HG03354 (cell line): Measurements from ENCODE around the gene CMC4.

Source experiments
- ATAC-seq: cut with Tn5 transposase; IDR thresholded peaks from one replicate; pipeline ENCODE4 v1.9.1; 2021; ENCODE audit warnings: mild to moderate bottlenecking; ENCODE audit not compliant: unreplicated experiment, poor library complexity, severe bottlenecking

The CMC4 gene

DNA sequence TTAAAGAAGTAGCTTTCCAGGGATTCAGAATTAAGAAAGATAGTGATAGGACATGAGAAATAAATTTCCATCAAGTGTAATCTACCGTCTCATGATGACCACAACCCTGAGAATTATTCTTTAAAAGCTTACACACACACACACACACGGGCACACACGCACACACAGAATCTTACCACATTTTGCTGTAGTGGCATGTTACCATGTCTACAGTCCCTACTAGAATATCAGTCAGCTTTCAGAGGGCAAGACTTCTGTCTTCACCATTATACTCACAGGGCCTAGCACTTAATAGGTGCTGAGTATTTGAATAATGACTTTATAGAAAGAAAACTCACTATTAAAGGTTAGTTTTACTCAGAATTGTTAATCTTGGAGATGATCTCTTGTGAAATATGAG lies 15.4 kb downstream of the CMC4 start:
- no peak for ATAC-seq

DNA sequence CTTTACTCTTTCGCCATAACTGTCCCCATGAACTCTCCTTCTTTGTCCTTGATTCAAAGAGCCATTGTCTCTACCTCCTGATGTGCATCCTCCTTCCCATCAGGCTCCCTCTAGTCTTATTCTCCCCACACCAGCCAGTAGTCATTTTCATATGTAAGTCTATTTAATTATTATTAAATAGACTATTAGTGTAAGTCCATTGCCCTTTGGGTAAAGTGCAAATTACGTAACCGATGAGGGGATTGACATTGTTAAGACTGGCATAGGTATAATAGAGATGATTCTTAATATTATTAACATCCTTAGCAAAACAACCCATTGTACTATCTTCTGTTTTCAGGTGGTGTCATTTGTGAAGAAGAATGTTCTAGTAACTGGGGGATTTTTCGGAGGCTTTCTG lies 16.7 kb downstream of the CMC4 start:
- ATAC-seq = no peak

DNA sequence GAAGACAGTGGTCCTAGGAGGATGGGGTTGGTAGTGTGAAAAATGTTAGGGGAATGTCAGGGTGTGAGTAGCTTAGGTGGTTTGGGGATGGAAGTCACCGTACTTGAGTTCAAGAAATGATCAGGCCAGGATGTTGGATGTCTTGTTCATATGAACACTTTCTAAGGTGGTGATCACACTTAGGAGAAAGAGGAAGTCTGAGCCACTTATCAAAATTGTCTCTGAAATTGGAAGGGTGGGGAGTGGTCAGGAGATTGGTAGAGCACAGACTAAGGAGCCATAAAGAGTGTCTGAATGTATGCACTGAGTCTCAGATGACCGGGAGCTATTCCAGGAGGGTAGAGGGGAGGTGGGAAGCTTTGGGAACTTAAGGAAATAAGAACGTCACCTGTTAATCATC lies 17.3 kb downstream of the CMC4 start:
- no peak for ATAC-seq

DNA sequence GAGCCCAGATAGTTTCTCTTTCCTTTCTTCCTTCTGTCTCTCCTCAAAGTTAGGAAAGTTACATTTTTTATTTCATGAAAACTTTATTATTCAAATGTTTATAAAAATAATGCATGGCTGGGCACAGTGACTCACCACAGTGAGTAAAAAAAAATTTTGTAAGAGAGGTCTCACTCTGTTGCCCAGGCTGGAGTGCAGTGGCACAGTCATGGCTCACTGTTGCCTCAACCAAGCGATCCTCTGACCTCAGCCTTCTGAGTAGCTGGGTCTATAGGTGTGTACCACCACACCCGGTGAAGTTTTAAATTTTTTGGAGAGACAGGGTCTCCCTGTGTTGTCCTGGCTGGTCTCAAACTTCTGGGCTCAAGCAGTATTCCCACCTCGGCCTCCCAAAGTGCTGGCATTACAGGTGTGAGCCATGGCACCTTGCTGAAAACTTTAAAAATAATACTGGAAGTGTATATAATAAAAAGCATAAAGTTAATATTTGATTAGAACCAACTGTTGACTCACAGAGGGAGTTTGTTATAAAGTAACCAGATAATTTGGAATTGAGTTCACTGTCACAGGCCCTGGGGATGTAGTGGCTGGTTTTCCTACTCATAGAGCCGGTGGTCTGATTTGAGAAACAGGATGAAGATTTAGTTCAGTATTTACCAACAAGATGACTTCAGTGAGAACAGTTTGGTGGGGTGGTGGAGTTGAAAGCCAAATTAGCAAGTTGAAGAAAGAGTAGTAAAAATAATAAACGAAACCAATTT lies 18.0 kb downstream of the CMC4 start:
- no peak for ATAC-seq

DNA sequence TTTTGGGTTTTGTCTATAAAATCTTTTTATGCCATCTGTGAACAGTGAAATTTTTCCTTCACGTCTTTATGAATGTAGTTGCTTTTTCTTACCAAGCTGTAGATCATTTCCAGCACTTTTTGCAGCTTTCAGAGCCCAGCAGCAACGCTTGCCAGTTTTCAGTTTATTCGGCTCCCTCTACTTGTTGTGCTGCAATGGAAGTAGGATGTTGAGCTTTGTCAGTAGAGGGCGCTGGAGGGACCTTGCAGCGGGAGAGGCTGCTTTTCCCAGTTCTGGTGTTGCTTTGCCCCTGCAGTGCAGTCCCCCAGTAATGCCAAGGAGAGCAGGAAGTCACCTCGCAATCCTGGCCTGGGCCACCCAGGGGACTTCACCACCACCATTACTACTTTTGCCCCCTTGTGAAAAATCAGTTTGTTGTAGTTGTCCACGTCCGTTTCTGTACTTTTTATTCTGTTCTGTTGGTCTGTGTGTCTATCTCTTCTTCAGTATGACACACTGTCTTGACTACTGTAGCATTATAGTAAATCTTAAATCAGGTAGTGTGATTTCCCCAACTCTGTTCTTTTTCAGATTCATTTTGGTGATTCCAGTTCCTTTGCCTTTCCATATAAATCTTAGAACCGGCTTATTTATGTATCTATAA lies 21.8 kb downstream of the CMC4 start:
- no peak for ATAC-seq

DNA sequence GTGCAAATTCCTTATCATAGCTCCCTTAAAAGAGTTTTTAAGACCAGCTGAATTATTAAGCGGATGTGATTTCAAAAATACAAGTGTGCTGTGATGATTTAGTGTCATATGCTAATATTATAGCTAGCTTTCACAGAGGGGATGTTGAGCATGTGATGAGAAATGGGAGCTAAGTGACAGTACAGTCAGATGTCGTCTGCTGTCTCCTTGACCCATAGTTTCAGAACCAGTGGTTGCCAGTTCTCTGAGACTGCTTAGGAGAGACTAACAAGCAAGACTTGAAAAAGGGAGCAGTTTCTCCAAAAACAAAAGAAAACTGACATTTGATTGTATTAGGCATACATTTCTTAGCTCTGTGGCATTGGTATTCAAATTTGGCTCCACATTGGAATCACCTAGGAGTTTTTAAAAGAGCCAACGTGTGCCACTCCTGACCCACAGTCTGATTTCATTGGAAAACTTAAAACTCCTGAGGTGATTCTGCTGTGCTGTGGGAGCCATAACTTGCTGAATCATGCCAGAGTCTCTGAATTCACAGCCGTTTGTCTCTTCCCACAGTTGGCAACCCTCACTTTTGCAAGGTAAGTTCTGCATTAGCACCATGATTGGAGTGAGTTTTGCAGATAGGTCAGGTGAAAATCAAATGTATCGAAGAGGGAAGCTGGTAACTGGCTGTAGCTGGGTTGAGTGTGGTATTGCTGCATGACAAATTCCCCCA lies 24.0 kb downstream of the CMC4 start:
- ATAC-seq = no peak

DNA sequence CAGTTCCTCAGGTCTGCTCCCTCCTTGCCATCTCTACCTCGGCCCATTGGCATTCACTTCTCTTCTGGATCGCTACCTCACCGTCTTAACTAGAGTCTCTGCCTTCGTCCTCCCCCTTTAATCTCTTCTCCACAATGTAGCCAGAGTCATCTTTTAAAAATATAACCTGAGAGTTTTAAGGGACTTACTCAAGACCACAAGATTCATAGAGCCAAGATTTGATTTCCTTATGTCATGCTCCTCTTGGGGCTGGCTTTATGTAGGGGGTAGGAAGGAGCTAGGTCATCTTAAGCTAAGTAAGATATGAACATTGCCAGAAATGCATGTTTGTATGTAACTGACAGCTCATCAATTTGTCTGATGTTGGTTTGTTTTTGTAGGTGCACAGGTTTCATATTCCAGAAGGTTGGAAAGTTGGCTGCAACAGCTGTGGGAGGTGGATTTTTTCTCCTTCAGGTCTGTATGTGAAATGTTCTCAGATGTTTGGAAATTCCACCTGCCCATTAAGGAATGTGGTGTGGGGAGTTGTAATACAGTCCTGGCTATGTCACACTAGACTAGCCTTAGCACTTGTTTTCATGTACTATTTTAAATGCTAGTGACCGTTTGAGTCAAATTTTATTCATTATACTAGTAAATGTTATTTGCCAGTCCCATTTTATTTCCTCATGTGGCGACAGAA lies 24.7 kb downstream of the CMC4 start:
- ATAC-seq = no peak

DNA sequence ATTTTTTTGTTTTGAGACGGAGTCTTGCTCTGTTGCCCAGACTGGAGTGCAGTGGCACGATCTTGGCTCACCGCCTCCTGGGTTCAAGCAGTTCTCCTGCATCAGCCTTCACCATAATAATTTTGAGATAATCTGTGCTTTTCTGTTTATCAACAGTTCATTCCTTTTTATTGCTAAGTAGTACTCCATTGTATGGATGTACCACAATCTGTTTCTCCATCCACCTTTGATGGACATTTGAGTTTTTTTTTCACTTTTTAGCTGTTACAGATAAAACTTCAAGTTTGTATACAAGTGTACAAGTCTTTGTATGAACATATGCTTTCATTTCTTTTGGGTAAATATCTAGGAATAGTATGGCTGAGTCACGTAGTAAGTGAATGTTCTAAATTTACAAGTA lies 35.2 kb downstream of the CMC4 start:
- ATAC-seq = no peak

DNA sequence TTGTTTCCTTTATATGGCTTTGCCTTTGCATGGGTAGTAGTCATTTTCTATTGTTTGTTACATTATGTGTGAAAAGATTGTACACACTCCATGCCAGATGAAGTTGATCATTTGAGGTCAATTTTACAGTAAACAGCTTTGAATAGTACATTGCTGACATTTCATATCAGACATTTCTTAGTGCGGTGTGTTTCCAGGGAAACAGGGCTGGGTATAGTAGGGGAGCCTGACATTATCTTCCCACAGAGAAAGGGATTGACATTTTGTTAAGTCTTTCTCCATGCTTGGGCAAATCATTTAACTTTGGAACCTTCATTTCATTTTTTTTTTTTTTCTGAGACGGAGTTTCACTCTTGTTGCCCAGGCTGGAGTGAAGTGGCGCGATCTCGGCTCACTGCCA lies 39.3 kb downstream of the CMC4 start:
- no peak for ATAC-seq

DNA sequence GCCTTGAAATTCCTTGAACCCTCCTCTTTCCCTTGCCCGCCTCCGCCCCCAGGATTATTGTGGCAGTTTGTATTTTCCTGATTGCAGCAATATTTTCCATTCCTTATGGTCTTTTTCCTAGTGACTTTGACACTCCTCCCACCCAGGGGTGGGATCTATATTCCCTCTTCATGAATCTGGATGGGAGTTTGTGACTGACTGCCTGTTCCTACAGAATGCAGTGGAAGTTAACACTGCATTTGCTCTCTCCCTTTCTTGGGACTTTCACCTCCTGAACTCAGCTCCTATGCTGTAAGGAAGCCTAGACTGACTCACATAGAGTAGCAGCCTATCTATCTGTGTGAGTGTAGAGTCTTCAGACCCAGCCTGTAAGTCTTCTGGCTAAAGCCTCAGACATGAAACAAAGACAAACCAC lies 42.1 kb downstream of the CMC4 start:
- ATAC-seq = no peak

DNA sequence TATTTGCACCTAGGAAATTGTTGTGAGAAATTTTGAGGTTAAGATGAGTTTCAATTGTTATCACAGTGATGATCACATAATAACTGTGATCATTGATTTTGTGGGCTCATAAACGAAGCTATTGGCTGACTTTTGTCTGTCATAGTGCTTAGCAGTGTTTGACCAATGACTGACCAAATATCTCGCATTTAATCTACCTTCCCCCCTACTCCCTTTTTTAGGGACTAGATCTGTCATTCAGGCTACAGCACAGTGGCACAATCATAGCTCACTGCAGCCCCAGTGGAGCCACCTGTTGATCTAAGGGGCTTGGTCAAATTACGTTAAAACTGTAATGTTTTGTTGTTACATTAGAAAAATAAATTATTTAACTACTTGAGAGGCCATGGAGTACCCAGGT lies 42.8 kb downstream of the CMC4 start:
- no peak for ATAC-seq

DNA sequence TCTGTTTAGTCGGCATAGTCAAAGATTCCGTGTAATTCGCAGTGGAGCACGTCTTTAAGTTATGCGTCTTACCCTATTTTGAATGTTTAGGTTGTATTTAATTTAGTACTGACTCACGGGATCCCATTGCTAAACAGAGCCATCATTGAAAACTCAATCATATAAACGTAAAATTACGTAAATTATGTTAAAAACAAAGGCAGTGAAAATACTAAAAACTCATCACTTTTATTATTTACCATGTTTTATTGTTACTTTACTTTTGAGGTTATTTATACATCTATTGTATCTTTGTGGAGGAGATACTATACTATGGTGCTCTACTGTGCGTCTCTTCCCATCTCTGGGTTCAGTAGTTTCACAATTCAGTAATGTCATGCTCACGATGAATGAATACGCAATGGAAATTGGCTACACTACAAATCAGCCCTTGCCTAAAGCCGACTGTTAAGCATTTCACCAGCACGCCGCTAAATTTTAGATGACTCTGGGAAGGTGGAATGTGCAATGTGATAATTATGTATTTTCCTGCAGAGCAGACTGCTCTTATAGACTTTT lies 43.3 kb downstream of the CMC4 start:
- ATAC-seq = no peak

DNA sequence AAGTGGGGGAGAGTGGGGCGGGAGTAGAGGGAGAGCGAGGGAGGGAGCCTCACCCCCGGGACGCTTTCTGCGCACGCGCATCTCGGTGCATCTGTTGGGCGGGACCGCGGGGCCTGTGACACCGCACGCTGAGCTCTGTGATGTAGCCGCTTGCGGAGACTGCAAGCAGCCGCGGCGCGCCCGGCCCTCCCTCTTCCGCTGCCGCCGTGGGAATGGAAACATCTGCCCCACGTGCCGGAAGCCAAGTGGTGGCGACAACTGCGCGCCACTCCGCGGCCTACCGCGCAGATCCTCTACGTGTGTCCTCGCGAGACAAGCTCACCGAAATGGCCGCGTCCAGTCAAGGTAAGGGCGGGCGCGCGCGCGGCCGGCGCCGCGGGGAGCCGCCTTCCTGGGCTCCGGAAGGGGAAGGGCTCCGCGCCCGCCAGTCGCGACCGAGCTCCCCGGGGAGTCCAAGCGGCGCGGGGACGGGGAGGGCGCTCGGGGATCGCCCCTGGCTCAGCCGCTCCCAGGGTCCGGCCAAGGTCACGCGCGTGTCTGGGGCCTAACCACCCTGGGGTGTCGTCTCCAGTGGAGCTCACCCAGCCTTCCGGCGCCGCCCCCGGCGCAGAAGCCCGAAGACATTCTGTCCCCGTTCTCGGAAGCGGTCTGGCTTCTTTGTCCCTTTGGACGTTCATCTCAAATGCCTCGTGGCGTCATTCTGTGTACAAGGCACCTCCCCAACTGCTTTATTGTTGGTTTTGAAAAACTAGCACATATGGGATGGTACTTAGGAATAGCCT lies 44.0 kb downstream of the CMC4 start, which contains the start of gene FUNDC2:
Gene FUNDC2 (plus strand): TSS at position 118 of the 782 bp plus-strand sequence. CDS start 95 bp downstream, at position 213.
- ATAC-seq = peak; percentile 92

DNA sequence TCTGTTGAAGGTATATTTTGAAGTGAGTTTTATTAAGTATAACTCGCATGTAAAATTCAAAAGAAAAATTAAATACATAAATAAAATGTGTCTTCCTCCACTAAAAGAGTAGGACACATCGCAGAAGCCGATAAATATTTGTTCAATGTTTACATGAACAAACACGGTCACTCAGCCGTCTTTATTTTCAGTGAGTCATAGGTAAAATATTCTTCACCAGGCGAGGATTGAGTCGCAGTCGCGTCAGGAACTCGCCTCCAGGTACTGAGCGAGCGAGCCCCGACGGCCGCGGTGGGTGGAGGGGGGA lies 44.6 kb downstream of the CMC4 start:
- ATAC-seq = no peak

DNA sequence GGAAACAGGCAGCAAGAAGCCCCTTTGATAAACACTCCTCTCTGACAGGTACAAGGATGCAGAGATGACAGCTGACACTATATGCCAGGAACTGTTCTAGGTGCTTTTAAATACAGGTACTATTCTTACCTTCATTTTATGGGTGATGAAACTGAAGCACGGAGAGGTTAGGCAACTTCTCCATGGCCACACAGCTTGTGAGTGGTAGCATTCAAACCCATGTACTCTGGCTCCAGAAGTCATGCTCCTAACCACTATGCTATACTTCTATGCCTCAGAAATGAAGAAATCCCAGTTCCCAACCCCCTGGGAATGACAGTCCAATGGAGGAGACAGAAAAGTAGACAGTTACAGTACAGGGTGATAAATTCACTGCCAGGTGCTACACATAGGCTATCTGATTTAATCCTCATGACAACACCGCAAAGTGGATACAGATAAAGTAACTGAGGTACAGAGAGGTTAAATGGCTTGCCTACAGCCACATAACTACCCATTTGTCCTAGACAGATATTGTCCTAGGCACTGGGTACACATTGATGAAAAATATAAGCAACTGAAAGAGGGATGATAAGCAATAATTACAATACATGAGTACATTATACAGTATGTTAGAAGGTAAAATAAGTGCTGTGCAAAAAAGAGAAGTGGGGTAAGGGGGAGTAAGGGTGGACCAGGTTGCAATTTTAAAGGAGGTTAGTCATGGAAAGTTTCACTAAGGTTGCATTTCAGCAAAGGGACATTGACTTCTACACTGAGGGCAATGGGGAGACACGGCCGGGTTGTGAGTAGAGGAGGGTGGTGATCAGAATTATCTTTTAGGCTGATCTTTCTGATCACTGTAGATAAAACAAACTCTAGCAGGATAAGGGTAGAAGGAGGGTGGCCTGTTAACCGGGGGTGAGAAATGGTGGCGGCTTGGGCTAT lies 46.8 kb downstream of the CMC4 start:
- ATAC-seq = no peak

DNA sequence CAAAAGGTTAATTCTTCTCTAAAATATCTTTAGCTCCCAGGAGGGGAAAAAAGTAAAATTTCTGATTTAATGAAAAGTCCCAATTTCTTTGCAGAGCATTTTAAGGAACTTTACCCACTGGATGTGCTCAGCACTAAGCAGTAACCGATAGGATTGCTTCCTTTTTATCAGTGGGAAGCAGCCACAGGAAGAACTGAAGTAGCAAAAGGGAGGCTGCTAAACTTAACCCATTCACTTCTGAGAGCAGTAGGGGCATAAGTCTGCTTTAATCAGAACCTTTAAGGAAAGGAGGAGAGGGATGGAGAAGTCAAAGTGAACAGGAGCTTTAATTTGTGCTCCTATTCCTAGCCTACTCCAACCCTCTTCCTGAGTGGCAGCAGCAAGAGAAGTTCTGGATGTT lies 48.4 kb downstream of the CMC4 start, which contains the start of gene F8:
Gene F8 (minus strand): TSS at position 139 of the 400 bp plus-strand sequence. CDS start 171 bp downstream, outside the sequence.
- no peak for ATAC-seq

DNA sequence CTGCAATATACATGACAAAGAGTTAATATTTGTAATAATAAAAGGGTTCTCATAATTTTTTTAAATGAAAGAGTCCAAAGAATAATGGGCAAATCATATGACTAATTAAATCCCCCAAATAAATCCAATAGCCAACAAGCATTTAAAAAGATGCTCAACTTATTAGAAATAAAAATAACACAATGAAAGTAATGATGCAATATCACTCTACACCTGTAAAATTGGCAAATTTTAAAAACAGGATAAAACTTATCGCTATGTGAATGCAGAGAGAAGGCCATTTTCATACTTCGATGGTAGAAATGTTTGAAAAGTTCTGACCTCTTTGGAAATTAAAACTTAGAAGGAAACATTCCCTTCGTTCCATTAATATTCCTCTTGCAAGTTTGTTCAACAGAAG lies 50.3 kb downstream of the CMC4 start:
- ATAC-seq = no peak
